NCI-H2029 treated with DMSO at 0.1 percent for 48 hours (cell line): ENCODE results near the gene MFNG.
"Not testable (repeated sequence)": the region's sequence is repeated elsewhere in the genome, so short reads cannot be mapped to it uniquely, and the experiment has no call there.

ENCODE experiments used
- DNase-seq: peaks from one replicate; lab custom pipeline; 2025; lab: John Stamatoyannopoulos, UW

The MFNG gene

GRCh38 chr22:37473437-37473946 is 12.7 kb downstream of the MFNG start:
- DNase-seq = no peak

GRCh38 chr22:37472418-37473006 is 13.7 kb downstream of the MFNG start:
- no peak for DNase-seq

- DNase-seq = no peak
Measured at GRCh38 chr22:37471727-37472417, 14.3 kb downstream of the MFNG start.

GRCh38 chr22:37470087-37470445 is 16.1 kb downstream of the MFNG start:
- DNase-seq = no peak

GRCh38 chr22:37469416-37470086 is 16.6 kb downstream of the MFNG start:
- no peak for DNase-seq

- DNase-seq = not testable (repeated sequence)
Measured at GRCh38 chr22:37468201-37468695, 17.9 kb downstream of the MFNG start.

GRCh38 chr22:37467391-37467955 is 18.7 kb downstream of the MFNG start:
- DNase-seq = no peak

- no peak for DNase-seq
Measured at GRCh38 chr22:37464181-37464580, 22.0 kb downstream of the MFNG start.

- no peak for DNase-seq
Measured at GRCh38 chr22:37462983-37463382, 23.2 kb downstream of the MFNG start.

- DNase-seq = no peak
Measured at GRCh38 chr22:37462436-37462835, 23.7 kb downstream of the MFNG start.

- no peak for DNase-seq
Measured at GRCh38 chr22:37461961-37462360, 24.2 kb downstream of the MFNG start.

- no peak for DNase-seq
Measured at GRCh38 chr22:37460684-37461083, 25.5 kb downstream of the MFNG start.

GRCh38 chr22:37459206-37459605 is 27.0 kb downstream of the MFNG start:
- DNase-seq = no peak

- DNase-seq = no peak
Measured at GRCh38 chr22:37457093-37457893, 28.9 kb downstream of the MFNG start.

- no peak for DNase-seq
Measured at GRCh38 chr22:37456346-37456745, 29.8 kb downstream of the MFNG start.

- no peak for DNase-seq
Measured at GRCh38 chr22:37455896-37456295, 30.3 kb downstream of the MFNG start.

GRCh38 chr22:37454857-37455686 is 31.1 kb downstream of the MFNG start:
- no peak for DNase-seq

- no peak for DNase-seq
Measured at GRCh38 chr22:37453696-37454095, 32.5 kb downstream of the MFNG start.

- DNase-seq = no peak
Measured at GRCh38 chr22:37451218-37451617, 35.0 kb downstream of the MFNG start.

- no peak for DNase-seq
Measured at GRCh38 chr22:37449331-37450001, 36.7 kb downstream of the MFNG start.
